Stimulated activated CD4-positive, alpha-beta T cell treated with anti-CD3 and anti-CD28 coated beads, Interleukin-4, amount 100 ng/mL, for 4 hours (primary cell): ENCODE results near the gene NAT8L.

Experiments
- DNase-seq, 2 experiments: peaks; one replicate each; pipeline ENCODE4 v3.0.0-alpha.2; 2020

The NAT8L gene

DNA sequence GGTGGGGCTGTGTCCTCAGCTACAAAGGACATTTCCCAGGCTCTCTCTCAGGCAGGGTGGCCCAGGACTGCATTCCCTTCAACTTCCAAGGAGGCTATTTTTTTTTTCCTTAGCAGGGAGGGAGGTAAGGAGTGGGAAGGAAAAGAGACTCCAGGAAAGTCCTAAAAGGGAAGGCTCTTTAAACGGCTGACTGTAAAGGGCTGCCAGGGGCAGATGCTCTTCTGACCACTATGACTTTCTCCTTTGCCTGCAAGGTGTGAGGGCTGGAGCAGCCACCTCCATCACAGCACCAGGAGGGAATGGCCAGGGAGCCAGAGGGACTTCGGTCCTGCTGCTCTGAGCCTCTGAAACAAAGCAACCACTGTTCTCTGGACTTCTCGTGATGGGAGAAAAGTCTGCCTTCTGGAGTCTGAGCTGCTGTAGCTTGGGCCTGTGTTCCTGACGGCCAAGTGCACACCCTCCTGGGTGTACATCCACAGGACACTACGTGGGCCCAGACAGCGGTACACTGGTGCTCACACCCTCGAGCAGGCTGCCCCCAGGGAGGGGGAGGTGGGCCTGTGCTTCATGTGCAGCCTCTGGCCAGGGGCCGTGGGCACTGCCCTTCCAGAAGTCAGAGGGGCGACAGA lies 17.9 kb downstream of the NAT8L start:
- DNase-seq = no peak

DNA sequence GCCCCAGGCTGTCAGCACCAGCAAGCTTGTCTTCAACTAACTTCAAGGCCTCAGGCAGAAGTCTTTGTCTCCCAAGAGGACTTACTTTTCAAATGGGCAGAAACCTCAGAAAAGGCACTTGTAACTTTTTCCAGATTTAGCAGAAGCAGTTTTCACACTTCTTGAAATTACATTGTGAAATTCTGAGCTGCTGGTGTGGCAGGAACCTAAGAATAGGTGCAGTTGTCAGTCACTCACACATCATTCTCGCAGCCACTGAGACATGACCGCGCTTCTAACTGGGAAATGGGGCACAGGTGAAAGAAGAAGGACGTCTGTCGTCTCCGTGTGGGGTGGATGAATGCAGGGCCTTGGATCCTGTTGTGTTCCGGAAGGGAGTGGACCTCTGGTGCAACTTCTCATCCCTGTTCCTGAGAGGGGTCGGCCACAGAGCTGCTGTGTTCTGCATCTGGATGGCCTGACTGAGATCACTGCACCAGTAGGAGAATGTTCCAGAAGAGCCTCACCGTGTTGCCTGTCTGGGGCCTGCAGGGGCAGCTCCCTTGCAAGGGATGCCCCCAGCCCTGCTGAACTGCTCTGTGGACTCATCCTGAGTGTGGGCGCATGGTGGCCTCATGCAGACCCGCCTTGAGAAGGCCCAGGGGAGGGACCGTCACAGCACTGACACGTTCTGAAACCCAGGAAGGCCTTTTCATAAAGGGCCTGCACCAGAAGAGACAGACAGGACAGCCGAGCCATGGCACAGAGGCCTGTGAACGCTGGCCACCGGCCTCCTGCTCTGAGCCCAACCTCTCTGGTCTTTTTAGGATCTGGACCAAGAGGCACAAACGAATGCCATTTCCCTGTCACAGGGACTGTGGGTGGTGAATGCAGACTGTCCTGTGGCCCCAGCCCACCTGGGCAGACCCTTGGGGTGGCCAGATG lies 18.7 kb downstream of the NAT8L start:
- no peak for DNase-seq

DNA sequence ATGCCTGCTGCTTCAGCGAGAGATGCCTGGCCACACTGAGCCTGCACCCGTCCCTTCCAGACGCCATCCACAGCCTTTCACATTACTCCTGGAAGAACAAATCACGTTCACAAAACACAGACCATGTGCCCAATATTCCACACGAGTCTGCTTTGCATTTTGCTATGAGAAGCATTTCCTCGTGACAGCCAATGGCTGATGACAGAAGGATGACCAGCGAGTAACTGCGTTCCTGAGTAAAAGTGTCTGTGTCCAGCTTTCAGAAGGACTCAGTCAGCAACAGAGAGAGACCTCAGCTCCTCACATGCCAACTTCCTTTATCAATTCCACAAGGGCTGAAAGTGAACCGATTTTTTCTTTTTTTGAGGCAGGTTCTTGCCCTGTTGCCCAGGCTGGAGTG lies 19.5 kb downstream of the NAT8L start:
- no peak for DNase-seq

DNA sequence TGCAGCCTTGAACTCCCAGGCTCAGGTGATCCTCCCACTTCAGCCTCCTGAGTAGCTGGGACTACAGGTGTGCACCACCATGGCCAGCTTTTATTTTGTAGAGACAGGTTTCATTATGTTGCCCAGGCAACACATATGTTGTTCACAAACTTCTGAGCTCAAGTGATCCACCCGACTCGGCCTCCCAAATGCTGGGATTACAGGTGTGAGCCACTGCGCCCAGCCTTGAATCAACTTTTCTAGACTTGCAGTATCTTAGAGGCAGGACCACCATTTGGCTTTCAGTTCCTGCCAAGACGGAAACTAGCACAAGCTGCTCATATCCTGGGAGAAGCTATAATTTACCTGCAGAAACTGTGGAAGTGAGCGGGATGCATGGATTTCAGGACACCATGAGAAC lies 19.9 kb downstream of the NAT8L start:
- DNase-seq = no peak

DNA sequence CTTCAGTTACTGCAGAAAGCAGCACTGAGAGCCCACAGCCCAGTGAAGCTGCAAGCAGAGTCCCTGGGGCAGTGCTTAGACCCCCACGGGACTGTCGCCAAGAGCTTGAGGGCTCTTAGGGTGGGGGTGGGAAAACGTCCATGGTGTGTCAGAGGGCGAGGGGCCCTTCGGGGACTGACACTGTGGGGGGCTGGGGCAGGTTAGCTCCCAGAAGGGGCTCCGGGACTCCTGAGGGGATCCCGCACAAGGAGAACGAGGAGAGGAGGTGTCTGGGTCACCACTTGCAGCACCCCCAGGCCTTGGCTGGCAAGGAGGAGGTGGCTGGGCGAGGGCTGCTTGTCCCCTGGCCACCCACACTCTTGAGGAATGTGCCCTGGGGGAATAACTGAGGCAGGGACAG lies 20.8 kb downstream of the NAT8L start:
- no peak for DNase-seq

DNA sequence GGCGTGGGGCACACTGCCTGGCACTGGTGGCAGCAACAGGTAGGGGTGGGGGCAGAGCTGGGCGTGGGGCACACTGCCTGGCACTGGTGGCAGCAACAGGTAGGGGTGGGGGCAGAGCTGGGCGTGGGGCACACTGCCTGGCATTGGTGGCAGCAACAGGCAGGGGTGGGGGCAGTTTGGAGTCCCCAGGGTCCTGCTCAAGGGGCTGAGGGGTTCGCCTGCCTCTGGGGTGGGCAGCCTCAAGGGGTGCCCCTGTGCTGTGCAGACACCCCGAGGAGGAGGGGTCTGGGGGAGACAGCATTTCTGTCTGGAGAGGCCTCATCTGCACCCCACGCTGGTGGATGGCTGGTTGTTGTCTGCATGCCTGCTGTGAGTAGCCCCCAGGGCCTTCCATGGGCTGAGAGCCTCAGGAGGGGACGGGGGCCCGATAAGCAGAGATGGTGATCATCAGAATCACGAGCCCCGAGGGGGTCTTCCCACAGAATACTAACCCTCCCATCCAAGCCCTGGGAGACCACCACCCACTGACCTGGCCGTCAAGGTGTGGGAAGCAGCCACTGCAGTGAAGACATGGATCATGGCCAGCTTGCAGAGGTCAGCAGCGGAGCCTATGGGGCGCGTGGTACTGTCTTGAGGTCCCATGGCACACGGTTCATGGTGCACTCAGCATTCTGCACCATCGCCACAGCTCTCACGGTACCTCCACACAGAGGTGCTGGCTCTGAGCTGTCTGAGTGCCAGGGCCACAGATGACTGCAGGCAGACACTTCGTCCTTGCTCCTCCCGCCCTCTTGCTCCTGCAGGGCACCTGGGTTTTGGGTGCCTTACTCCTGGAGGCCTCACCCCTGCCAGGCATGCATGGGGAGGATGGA lies 21.5 kb downstream of the NAT8L start:
- no peak for DNase-seq

DNA sequence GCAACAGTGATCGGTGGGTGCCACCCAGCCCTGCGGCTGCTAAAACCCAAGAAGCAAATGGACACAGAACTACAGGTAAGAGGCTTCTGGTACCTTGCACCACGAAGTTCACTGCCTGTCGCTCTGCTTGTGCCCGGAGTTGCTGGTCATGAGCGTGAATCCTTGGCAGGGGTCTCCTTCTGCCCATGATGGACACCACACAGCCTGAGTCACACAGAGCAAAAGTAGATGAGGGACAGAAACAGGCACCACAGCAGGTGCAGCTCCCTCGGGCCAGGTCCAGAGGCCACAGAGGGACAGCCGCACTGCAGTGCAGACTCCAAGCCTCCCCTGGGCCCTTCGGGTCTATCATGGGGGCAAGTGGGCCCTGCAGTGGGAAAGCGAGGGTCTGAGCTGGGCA lies 22.4 kb downstream of the NAT8L start:
- DNase-seq = no peak

DNA sequence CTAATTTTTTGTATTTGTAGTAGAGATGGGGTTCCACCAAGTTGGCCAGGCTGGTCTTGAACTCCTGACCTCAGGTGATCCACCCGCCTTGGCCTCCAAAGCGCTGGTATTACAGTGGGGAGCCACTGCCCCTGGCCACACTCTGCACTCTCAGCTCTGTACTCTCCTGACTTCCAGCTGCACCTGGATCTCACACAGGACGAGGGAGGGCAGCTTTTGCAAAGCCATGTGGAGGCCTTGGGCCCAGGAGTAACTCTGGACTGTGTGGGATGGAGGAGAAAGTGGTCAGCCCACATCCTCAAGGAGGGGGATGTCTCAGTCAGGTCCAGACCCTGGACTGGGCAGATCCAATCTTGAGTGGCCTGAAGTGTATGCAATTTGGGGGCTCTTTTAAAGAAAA lies 23.0 kb downstream of the NAT8L start:
- DNase-seq = no peak

DNA sequence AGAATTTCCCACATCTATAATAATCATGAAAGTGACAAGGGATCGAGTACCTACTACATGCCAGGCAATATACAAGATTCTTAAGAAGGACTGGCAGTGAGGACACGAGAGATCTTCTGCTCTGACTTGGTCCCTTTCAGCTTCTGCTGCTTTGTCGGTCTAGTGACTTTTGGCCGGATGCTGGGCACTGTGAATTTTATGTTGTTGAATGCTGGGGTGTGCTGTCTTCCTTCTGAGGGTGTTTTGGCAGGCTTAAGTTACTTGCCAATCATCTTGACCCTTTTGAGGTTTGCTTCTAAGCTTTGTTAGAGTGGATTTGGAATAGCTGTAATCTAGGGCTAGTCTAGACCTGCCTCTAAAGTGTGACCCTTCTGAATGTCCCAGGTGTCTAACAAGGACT lies 23.5 kb downstream of the NAT8L start:
- DNase-seq = no peak

DNA sequence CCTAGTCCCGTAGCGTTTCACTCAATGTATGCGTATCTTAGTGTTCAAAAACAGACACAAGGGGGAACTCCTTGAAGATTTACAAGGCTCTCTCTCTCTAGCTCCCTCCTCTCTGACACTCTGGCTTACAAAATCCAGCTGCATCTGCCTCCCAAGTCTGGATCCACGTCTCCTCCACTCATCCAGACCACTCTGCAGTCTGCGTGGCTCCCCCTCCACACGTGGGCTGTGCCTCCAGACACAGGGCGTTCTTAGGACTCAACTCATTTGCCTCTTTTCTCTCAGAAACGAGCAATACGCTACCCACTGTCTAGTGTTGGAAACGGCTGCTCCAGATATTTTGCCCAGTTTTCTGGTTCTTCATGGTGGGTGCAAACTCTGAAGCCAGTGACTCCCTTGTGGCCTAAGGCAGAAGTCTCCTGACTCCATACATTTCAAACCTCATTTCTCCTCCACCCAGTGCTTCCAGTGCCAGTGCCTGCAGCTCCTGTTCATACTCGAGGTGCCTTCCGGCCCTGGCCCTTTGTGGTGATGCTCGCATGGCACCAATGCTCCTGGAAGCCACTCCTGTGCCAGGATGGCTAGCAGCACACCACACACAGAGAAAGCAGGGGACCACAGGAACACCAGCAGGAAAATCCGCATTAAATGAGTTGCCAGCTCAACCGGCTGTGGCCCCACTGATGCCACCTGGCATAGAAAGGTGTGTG lies 24.1 kb downstream of the NAT8L start:
- DNase-seq = no peak

DNA sequence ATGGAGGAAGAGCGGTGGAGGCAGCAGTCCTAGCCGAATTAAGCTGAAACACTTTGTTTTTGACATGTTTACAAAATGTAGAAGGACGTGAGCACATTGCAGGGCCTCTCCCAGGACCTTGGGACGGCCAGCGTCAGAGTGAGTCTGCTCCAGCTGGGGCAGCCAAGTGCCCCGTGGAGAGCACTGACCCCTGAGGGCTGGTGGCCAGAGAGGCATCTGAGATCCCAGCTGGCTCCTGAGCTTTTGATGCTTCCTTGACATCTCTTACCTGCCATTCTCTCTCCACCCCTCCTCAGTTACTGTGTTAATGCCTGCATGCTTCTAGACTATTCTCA lies 24.7 kb downstream of the NAT8L start:
- DNase-seq = no peak

DNA sequence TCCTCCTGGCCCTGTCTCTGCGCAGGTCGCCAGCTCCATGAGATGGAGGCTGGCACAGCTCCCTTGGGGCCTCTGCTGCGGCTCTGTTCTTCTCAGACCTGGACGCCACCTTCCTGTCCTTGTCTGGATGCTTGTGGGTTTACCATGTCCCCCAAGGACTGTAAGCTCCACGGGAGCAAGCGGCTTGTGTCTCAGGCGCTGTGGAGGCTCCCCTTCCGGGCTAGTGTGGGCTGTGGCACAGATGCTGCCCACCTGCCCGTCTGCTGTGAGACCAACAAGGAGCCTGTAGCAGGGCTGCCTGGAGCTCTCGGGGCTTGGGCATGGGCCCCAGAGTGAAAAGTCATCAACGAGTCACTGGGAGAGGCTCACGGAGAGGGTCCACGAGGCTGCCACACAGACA lies 25.2 kb downstream of the NAT8L start:
- DNase-seq = no peak

DNA sequence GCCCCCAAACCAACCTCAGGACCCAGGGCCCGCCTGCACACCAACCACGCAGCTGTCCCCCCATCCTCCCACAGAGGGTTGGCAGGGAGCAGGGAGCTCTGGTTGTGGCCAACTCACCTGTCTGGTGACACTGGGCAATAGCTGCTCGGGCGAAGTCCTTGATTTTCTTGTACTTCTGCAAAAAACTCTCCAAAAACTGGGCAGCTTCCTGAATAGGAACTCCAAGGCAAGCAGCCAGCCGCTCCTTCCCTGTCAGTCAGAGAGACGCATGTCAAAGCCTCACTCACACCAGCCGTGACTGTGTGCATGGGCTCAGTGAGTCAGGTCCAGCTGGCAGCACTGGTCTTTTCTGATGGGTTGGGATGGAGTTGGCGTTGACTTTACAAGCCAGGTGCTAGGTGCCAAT lies 26.4 kb downstream of the NAT8L start:
- DNase-seq = no peak

DNA sequence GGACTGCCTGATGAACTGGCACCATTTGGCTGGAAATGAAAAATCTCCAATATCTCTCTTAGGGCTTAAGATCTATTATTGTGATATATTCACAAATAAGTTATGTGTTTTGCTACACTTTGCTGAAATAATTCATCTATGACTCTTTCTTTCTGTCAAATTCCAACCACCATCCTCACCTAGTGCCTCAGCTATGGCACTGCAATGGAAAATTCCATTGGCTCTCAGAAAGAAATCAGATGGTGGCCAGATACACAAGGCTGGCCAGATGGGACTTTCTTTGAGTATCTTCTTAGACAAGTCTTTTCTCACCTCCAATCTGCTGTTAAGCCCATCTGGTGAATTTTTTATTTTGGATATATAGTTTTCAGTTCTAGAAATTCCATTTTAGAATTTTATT lies 28.0 kb downstream of the NAT8L start:
- no peak for DNase-seq

DNA sequence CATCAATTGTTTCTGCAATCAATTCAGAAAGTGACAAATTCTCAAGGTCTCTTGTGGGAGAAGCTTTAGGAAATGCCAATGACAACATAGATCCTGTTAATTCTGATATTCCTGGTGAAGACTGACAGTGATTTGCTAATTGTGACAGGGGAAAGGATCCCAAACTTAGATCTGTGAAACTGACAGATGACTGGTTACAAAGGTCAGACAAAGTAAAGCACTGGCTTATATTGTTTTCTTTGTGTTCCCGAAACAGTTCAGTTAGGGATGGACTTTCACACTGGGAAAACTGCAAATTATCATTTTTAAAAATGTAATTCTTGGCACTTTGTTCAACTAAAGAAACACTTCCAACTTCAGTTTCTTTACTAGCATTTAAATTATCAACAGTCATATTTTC lies 30.1 kb downstream of the NAT8L start:
- no peak for DNase-seq

DNA sequence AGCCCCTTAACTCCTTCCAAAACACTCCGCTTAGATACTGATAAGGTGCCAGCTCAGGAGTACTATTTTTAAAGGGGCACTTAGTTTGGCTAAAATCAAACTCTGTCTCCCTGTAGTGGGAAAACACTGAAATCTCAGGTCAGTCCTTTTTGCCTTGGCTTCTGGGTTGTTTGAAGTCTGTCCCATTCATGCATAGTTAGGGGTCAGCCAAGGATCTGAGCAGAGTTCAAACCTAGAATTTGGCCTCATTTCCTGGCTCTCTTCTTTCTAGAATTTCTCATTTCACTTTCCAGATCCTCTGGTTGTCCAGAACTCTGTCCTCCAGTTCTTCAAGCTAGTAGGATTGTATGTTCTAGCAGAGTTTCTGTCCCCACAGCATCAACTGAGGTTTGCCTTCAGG lies 31.5 kb downstream of the NAT8L start:
- no peak for DNase-seq

DNA sequence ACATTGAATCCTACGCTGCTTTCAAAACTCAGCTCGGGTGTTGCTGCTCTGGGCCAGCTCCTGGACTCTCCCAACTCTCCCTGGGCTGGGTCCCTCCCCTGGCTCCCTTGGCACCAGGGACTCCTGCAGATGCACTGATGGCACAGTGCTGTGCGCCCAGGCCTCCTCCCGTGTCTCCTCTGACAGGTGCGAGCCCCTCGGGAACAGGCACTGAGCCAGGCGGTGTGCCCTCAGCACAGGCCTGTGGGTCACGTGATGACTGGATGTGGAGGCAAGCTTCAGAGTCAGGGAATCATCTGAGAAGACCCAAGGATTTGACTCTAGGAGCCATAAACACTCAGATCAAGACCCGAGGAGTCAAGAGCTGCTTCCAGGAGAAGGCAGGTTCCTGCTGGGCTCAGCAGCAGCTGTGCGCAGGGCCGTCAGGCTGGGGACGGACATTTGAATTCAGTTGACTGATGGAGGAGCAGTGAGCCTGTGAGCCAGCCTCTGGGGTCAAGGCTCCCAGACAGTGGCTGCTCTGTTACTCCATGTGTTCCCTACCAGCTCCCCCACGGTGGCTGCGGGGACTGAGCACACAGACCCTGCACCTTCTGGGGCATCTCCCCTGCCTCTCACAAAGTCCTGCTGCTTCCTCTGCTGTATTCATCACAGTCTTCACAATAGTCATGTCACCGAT lies 33.0 kb downstream of the NAT8L start:
- DNase-seq = no peak

DNA sequence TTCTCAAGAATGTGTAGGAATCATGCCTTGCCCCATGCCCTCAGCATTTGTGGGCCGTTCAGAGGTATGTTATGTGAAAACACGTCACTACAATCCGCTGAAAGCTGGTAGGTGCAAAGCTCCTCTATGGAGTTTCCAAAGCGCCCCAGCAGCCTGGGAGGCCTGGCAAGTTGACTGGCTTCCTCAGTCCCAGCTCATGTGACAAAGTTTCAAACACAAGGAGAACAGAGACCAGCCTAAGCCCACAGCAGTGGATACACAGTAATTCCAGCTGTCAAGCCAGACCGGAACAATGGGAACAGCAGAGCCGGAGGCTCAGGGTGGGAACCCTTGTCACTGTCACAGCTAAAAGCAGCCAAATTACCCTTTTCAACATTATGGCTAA lies 33.5 kb downstream of the NAT8L start:
- DNase-seq = no peak

DNA sequence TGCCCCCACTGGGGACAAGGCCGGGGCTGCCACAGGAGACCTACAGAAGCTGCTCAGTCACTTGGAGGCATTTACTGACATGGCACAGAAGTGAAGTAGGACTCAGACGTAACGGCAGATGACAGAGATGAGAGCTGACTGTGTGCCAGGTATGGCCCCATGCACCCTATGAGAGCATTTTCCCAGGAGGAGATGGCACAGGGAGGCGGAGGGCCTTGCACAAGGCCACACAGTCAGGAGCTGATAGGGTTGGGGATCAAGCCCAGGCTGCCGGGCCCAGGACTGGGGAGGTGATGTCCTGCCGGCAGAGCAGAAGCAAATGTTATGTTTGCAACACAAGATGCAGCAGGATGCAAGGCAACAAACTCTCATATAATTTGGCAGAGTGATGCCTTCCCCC lies 34.1 kb downstream of the NAT8L start:
- DNase-seq = no peak

DNA sequence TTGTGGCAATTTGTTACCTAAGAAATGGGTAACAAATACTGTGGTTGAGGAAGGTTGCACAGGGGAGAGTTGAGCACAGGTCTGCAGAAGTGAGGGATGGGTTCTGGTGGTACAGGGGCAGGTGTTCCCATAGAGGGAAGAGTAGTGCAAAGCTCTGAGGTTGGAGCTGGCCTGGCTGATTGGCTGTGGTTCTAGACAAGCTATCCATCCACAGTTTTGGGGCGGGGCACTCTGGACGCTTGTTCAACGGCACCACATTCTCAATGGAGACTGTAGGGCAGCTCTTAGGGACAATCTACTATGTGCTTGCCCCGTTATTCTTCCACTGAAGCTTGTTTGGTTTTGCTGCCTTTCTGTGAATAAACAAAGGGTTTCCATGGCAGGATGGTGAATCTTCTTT lies 35.4 kb downstream of the NAT8L start:
- no peak for DNase-seq

DNA sequence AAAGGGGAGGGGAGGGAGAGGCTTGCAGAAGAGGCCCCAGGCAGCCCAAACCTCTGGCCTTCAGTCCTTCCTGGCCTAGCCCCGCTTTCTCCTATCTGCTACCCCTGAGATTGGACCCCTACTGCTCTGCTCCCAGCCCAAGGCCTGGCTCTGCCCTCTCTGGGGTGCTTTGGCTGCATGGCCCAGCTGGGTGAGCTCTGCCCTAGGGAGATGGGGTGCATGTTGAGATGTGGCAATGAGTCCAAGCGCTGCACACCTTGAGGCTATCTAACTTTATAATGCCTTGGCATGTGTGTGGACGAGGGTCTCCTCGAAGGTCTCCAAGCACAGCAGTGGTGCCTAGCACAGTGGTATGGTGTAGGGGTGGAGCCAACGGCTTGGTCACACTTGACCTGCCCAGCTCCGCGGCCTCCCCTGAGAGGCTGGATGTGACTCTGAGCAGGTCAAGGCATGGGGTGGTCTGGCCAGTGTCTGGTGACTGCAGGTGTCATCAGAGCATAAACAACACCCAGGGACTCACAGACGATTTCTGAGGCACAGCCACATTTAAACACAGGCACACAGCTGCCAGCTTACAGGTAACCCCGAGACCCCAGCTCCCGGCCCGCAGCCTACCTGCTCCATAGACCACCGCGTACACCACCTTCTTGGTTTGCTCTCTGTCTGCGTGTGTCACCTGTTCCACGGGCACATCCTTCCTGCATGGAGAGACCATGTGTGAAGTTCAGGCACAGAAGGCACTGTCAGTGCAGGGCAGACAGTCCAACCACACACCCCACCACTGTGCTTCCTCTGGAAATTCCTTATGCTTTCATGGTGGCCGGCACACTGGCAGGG lies 36.3 kb downstream of the NAT8L start:
- DNase-seq = no peak
